ENCODE measurements around the gene TBATA.

DNA sequence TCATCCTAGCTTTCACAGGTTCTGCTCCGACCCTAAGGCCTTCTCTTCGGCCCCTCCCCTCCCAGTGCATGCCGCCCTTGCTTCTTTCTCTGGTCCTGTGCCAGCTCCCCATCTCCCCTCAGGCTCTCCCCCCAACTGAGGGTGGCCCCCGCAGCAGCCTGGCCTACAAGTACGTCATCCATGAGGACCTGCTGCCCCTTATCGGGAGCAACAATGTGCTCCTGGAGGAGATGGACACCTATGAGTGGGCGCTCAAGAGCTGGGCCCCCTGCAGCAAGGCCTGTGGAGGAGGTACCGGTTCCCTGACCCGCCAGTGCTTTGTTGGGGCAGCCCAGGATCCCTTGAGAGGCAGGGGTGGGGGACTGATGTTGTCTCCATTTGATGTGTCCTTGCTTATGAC, 33.8 kb downstream of the TBATA start:
- TF ChIP-seq, protein P1, sequence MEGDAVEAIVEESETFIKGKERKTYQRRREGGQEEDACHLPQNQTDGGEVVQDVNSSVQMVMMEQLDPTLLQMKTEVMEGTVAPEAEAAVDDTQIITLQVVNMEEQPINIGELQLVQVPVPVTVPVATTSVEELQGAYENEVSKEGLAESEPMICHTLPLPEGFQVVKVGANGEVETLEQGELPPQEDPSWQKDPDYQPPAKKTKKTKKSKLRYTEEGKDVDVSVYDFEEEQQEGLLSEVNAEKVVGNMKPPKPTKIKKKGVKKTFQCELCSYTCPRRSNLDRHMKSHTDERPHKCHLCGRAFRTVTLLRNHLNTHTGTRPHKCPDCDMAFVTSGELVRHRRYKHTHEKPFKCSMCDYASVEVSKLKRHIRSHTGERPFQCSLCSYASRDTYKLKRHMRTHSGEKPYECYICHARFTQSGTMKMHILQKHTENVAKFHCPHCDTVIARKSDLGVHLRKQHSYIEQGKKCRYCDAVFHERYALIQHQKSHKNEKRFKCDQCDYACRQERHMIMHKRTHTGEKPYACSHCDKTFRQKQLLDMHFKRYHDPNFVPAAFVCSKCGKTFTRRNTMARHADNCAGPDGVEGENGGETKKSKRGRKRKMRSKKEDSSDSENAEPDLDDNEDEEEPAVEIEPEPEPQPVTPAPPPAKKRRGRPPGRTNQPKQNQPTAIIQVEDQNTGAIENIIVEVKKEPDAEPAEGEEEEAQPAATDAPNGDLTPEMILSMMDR (optimal IDR thresholded peaks at IDR 0.05 in 1 of 3, IDR thresholded peaks at IDR 0.05 in 1 of 3, conservative IDR thresholded peaks at IDR 0.05 in 1 of 3; ENCODE audit: extremely low read depth in 1 of 3, insufficient read depth in 2 of 3, low read length in 3 of 3): no peak
- no peak for TF ChIP-seq EZH2 (IDR thresholded peaks at IDR 0.05; ENCODE audit: low read length)
